ENCODE data around the gene PALLD. TPM values are rescaled to one million over a fixed set of nuclear protein-coding genes. Genes with fewer than 3 reads are reported as not detected.

Gene PALLD
- total and polyA plus RNA-seq, 3 donors from 2014 or later = 138 to 156 (median 146) TPM

- DNase-seq = no peak
- H3K4me3 ChIP-seq = no peak overlapping the region
- H3K27ac ChIP-seq = no peak overlapping the region
- no peaks in the 10 kb centered on the region for H3K9me3 ChIP-seq
- TF ChIP-seq POLR2A (IDR thresholded peaks at IDR 0.05) (no peak), CTCF (IDR thresholded peaks at IDR 0.05) (no peak)
- H3K4me1 ChIP-seq = no peaks in the 10 kb centered on the region
- H3K27me3 ChIP-seq = no peaks in the 10 kb centered on the region
- H3K36me3 ChIP-seq (ENCODE audit: low read depth, missing control alignments) = no peaks in the 10 kb centered on the region
- 60 to 61% methylated on average over 8 of the region's 8 CpGs for WGBS, 2 donors
- intact Hi-C loops (cut with DNase I; ENCODE audit: low total_unique reads) = no loop called here
These were observed 197.1 kb downstream of the PALLD start for GRCh38 chr4:168693750-168694490.

GRCh38 chr4:168694667-168695066, 197.8 kb downstream of the PALLD start:
- intact Hi-C loops (cut with DNase I; ENCODE audit: low total_unique reads) = no loop called here

GRCh38 chr4:168695288-168695687, 198.4 kb downstream of the PALLD start:
- TF ChIP-seq CTCF (IDR thresholded peaks at IDR 0.05) (no peak), POLR2A (IDR thresholded peaks at IDR 0.05) (no peak)
- Histone ChIP-seq H3K4me1 (no peaks in the 10 kb centered on the region), H3K9me3 (no peaks in the 10 kb centered on the region), H3K4me3 (no peak overlapping the region), H3K27ac (no peak overlapping the region), H3K27me3 (no peaks in the 10 kb centered on the region), H3K36me3 (ENCODE audit: low read depth, missing control alignments) (no peaks in the 10 kb centered on the region)
- DNase-seq = no peak
- intact Hi-C loops (cut with DNase I; ENCODE audit: low total_unique reads) = no loop called here
- WGBS, 2 donors = 94 to 97% methylated on average over 2 of the region's 2 CpGs

More at GRCh38 chr4:168694667-168695066, 197.8 kb downstream of the PALLD start:
- Histone ChIP-seq H3K27me3 (no peaks in the 10 kb centered on the region), H3K9me3 (no peaks in the 10 kb centered on the region), H3K4me1 (no peaks in the 10 kb centered on the region), H3K27ac (no peak overlapping the region), H3K4me3 (no peak overlapping the region), H3K36me3 (ENCODE audit: low read depth, missing control alignments) (no peaks in the 10 kb centered on the region)
- WGBS, 2 donors = 86 to 95% methylated on average over 4 of the region's 4 CpGs
- no peak for DNase-seq
- no peak for TF ChIP-seq CTCF (IDR thresholded peaks at IDR 0.05)
- TF ChIP-seq POLR2A (IDR thresholded peaks at IDR 0.05) = no peak

- intact Hi-C loops (cut with DNase I; ENCODE audit: low total_unique reads) = no loop called here
- 78 to 82% methylated on average over 1 of the region's 1 CpG for WGBS, 2 donors
- Histone ChIP-seq H3K4me1 (no peaks in the 10 kb centered on the region), H3K9me3 (no peaks in the 10 kb centered on the region), H3K27ac (no peak overlapping the region), H3K36me3 (ENCODE audit: low read depth, missing control alignments) (no peaks in the 10 kb centered on the region), H3K27me3 (no peaks in the 10 kb centered on the region), H3K4me3 (no peak overlapping the region)
- no peak for TF ChIP-seq POLR2A (IDR thresholded peaks at IDR 0.05)
- TF ChIP-seq CTCF (IDR thresholded peaks at IDR 0.05) = no peak
- DNase-seq = no peak
These were observed 199.4 kb downstream of the PALLD start for GRCh38 chr4:168696280-168696679.

- H3K36me3 ChIP-seq (ENCODE audit: low read depth, missing control alignments) = no peaks in the 10 kb centered on the region
- no peak overlapping the region for H3K4me3 ChIP-seq
- WGBS, 2 donors = 94 to 97% methylated on average over 4 of the region's 4 CpGs
- DNase-seq = no peak
- TF ChIP-seq POLR2A (IDR thresholded peaks at IDR 0.05) (no peak), CTCF (IDR thresholded peaks at IDR 0.05) (no peak)
- H3K27me3 ChIP-seq = no peaks in the 10 kb centered on the region
- no peaks in the 10 kb centered on the region for H3K9me3 ChIP-seq
- no peaks in the 10 kb centered on the region for H3K4me1 ChIP-seq
- intact Hi-C loops (cut with DNase I; ENCODE audit: low total_unique reads) = no loop called here
- H3K27ac ChIP-seq = no peak overlapping the region
These were observed 200.0 kb downstream of the PALLD start for GRCh38 chr4:168696826-168697225.

Data from testis (tissue), 3 donors.